Right cardiac atrium (tissue), 5 donors: Measurements from ENCODE around the gene KAT5. TPM values are rescaled to one million over a fixed set of nuclear protein-coding genes. Genes with fewer than 3 reads are reported as not detected.
"Not testable (repeated sequence)": the region's sequence is repeated elsewhere in the genome, so short reads cannot be mapped to it uniquely, and the experiment has no call there.

Experiments
- ATAC-seq, 2 donors: fragments of 200-7000 bp; cut with Tn5 transposase; one replicate each; pipeline versions ENCODE4 v1.8.0 to v1.9.1; 2020; ENCODE audit warnings: moderate library complexity in 2 of 2, mild to moderate bottlenecking in 1 of 2
- DNase-seq, 3 donors: peaks; one replicate each; pipeline ENCODE4 v3.0.0-alpha.2; 2020
- H3K27ac ChIP-seq: one replicate; pipeline ENCODE4 v1.5.1; 2013; ENCODE audit warnings: mild to moderate bottlenecking, low read length, control low read depth, moderate library complexity
- H3K27me3 ChIP-seq: one replicate; pipeline ENCODE4 v1.6.1; 2013; ENCODE audit not compliant: control insufficient read depth, insufficient read depth
- H3K4me1 ChIP-seq: one replicate; pipeline ENCODE4 v1.6.1; 2013; ENCODE audit warnings: low read length; ENCODE audit not compliant: control insufficient read depth, insufficient read depth
- H3K4me3 ChIP-seq: one replicate; pipeline ENCODE4 v1.5.1; 2013; ENCODE audit warnings: low read length, control low read depth
- H3K9me3 ChIP-seq: one replicate; pipeline ENCODE4 v1.6.1; 2013; ENCODE audit warnings: low read length; ENCODE audit not compliant: control insufficient read depth
- whole genome bisulfite sequencing: extraction: QIAGEN DNeasy Blood & Tissue Kit; methylation state at CpG from one replicate; pipeline ENCODE4 v1.1.7; 2013; 5-methylcytosine and 5-hydroxymethylcytosine counted together
- intact Hi-C, 4 donors: fragments of 100-400 bp; cut with DNase I; formaldehyde crosslinking; loops; one replicate each; pipeline versions ENCODE4 v1.11.0 to v1.14.0; 2022 to 2023
- long read RNA-seq, 4 donors: library from polyadenylated mRNA; unstranded; transcript quantifications; one replicate each; pipeline ENCODE4 v2.0.0, GENCODE V29; 2020 to 2021
- polyA plus RNA-seq: library from polyadenylated mRNA; stranded (reverse); fragments of 200-250 nt; gene quantifications from one replicate; pipeline ENCODE4 v1.2.3, GENCODE V29; 2013
- total RNA-seq, 4 donors: library from RNA; stranded (reverse); fragmentation: NEBNext Ultra II Directional; extraction: Animal tissue kit (Norgen Biotek cat#: 25700); gene quantifications; one replicate each; pipeline ENCODE4 v1.2.1, GENCODE V29; 2021
- donor health status: healthy with polysubstance abuse.
- donor health status: DM: no; HTN: yes; CAD: no.
- donor health status: DM: no; HTN: no; CAD: no.
- donor health status: DM: no; HTN: yes; CAD: no; lungs with severe emphysema.
- donor health status: DM: yes; HTN: yes; CAD: no.

The KAT5 gene
- total RNA-seq (10 to 100 TPM; 49.0 to 57.2 (median 54.0) TPM), polyA plus RNA-seq (49.1 TPM)
- long read RNA-seq, donor 1, transcript KAT5-208 (12 exons, 1,697 nt): minor isoform, 23 of 129 reads
- long read RNA-seq, donor 1, transcript KAT5-201 (13 exons, 2,296 nt): minor isoform, 9 of 129 reads
- long read RNA-seq, donor 1, transcript KAT5-203 (14 exons, 2,237 nt): minor isoform, 29 of 129 reads
- long read RNA-seq, donor 1, transcript KAT5-202 (13 exons, 2,059 nt): major isoform, 31 of 129 reads
- long read RNA-seq, donor 1, partial matches to known transcripts: 19 of 129 reads
- long read RNA-seq, donor 1, other reads (novel, unspliced or antisense): 17 of 129 reads
- long read RNA-seq, donor 2, transcript KAT5-202 (13 exons, 2,059 nt): minor isoform, 8 of 29 reads
- long read RNA-seq, donor 2, transcript KAT5-208 (12 exons, 1,697 nt): minor isoform, 5 of 29 reads
- long read RNA-seq, donor 2, transcript KAT5-203 (14 exons, 2,237 nt): major isoform, 9 of 29 reads
- long read RNA-seq, donor 2, partial matches to known transcripts: 2 of 29 reads
- long read RNA-seq, donor 2, other reads (novel, unspliced or antisense): 2 of 29 reads
- long read RNA-seq, donor 3, transcript KAT5-203 (14 exons, 2,237 nt): minor isoform, 41 of 247 reads
- long read RNA-seq, donor 3, transcript KAT5-202 (13 exons, 2,059 nt): major isoform, 81 of 247 reads
- long read RNA-seq, donor 3, transcript KAT5-208 (12 exons, 1,697 nt): minor isoform, 47 of 247 reads
- long read RNA-seq, donor 3, transcript KAT5-201 (13 exons, 2,296 nt): minor isoform, 15 of 247 reads
- long read RNA-seq, donor 3, partial matches to known transcripts: 36 of 247 reads
- long read RNA-seq, donor 3, other reads (novel, unspliced or antisense): 21 of 247 reads
- long read RNA-seq, donor 4, transcript KAT5-208 (12 exons, 1,697 nt): minor isoform, 11 of 48 reads
- long read RNA-seq, donor 4, transcript KAT5-201 (13 exons, 2,296 nt): minor isoform, 6 of 48 reads
- long read RNA-seq, donor 4, transcript KAT5-202 (13 exons, 2,059 nt): major isoform, 12 of 48 reads
- long read RNA-seq, donor 4, transcript KAT5-203 (14 exons, 2,237 nt): minor isoform, 11 of 48 reads
- long read RNA-seq, donor 4, partial matches to known transcripts: 5 of 48 reads
- long read RNA-seq, donor 4, other reads (novel, unspliced or antisense): 3 of 48 reads

DNA sequence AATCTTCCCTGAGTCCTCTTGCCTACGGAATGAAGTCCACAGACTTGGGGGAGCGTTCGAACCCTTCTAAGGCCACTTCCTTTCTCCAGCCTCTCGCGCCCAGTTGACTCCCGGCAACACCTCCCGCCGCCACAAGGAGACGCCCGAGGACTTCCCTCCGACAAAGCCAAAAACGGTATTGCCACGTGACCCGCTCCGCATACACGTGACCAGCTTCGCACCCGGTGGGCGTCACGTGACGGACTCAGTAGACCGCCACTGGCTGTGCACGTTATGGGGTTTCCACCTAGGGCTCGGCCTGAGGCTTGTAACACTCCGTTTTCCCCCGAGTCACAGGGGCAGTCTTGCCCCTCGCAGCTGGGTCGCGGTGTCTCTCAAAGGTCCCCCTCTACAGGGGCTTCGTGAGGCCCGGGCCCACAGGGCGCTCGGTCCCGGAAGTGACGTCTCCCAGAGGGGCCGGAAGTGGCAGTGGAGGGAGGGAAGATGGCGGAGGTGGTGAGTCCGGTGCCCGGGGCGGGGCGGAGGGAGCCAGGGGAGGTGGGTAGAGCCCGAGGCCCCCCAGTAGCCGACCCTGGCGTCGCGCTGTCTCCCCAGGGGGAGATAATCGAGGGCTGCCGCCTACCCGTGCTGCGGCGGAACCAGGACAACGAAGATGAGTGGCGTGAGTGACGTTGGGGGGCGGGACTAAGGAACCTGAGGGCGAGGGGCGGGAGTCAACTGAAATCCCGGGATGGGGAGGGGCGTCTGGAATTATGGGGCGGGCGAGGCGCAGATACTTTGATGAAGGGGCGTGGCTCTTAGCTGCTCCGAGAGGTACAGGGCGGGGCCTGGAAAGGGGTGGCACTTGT lies at the start of gene KAT5:
Gene KAT5, plus strand, starts transcription at position 468 of the 848 bp plus-strand sequence. Its CDS starts 16 bp downstream, at position 484.
- ATAC-seq (peak; percentile 93), DNase-seq (peak; percentile 98 to 99 (median 99))
- peaks cover 4% of the 10 kb centered on the region for H3K4me1 ChIP-seq
- no peaks in the 10 kb centered on the region for H3K27me3 ChIP-seq
- H3K9me3 ChIP-seq: no peaks in the 10 kb centered on the region
- peak within 1 kb of the TSS; percentile 77 for H3K4me3 ChIP-seq
- H3K27ac ChIP-seq: peak within 1 kb of the TSS; percentile 96
- under 1% methylated on average over 65 of the region's 65 CpGs for WGBS
- intact Hi-C loops: loop anchor here in 3 of 4 donors (5.0 to 10.0 kb wide), 5 partner anchors 63 to 273 kb away; partner anchors contain the start of gene AP5B1 (in 1 of the 3)

DNA sequence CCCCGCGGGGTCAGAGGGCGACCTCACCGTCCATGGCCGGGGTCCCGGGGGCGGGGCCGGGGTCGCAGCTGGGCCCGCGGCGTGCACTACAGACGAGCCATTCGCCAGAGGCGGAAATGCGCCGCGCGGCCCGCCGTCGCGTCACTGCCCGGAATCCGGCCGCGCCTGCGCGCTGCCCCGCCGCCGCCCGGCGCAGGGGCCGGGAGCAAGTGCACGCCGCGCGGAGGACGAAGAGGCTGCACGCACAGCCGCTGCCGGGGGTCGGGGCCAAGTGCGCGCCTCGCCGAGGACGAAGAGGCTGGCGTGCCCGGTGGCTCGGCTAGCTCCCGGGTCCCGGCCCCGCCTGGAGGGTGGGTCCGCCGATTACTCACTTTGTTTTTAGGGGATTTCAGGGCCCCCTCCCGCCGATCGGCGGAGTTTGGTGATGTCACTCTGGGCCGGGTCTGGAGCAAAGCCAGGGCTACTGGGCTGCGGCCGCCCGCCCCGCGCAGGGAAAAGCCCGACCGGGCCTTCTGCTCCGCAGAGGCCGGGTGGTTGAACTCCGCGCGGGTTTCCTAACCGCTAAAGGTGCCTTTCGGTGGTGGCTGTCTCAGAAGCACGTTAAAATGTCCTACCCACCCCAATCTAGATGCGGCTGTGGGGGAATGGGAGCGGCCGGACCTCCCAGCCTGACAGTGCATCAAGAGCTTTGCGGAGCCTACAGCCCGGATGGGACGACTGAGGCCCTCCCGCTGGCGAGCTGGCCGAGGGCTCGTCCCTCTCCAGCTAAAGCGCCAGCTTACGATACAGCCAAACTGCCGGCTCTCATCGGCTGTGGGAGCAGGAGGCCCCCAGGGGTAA lies 49.0 kb upstream of the KAT5 start, which contains the start of gene RELA:
Gene RELA, minus strand, starts transcription at position 118 of the 840 bp plus-strand sequence. Its CDS starts 84 bp downstream, at position 34.
- peak; percentile 87 to 89 for ATAC-seq
- intact Hi-C loops: no loop called here
- Histone ChIP-seq H3K27me3 (no peaks in the 10 kb centered on the region), H3K4me3 (peak within 1 kb of the TSS; percentile 85), H3K4me1 (peaks cover 7% of the 10 kb centered on the region), H3K9me3 (no peaks in the 10 kb centered on the region), H3K27ac (peak within 1 kb of the TSS; percentile 97)
- WGBS: under 1% methylated on average over 91 of the region's 91 CpGs
- peak; percentile 96 to 98 (median 97) for DNase-seq

DNA sequence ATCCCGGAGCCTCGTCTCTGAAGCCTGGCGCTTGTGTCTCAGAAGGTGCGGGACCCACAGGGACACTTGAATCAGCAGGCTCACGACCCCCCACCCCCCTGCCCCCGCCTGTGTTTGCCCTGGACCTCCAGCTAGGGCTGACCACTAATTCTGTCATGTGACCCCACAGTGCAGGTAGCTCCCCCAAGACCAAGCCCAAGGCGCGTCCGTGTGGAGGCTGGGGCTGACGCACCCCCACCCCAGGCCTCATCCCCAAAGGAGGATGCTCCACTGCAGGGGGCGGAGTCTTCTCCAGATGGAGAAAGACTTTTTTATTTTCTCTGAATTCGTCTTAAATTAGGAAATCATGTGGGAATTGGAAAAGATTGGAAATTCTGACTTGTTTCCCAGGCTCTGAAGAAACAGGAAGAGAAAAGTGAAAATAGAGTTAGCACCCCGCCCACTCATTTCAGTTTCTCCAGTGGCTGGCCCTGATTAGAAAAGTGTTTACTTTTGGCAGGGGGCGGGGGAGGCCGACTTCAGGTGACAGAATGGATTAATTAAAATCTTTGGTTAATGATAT lies 48.3 kb upstream of the KAT5 start:
- peaks cover 7% of the 10 kb centered on the region for H3K4me1 ChIP-seq
- H3K4me3 ChIP-seq: peak overlapping the region; percentile 85
- peak overlapping the region; percentile 97 for H3K27ac ChIP-seq
- DNase-seq (peak; percentile 72 to 88 (median 87)), ATAC-seq (peak; percentile 70 to 74)
- WGBS: 3% methylated on average over 15 of the region's 15 CpGs
- H3K9me3 ChIP-seq: no peaks in the 10 kb centered on the region
- intact Hi-C loops: no loop called here
- no peaks in the 10 kb centered on the region for H3K27me3 ChIP-seq

DNA sequence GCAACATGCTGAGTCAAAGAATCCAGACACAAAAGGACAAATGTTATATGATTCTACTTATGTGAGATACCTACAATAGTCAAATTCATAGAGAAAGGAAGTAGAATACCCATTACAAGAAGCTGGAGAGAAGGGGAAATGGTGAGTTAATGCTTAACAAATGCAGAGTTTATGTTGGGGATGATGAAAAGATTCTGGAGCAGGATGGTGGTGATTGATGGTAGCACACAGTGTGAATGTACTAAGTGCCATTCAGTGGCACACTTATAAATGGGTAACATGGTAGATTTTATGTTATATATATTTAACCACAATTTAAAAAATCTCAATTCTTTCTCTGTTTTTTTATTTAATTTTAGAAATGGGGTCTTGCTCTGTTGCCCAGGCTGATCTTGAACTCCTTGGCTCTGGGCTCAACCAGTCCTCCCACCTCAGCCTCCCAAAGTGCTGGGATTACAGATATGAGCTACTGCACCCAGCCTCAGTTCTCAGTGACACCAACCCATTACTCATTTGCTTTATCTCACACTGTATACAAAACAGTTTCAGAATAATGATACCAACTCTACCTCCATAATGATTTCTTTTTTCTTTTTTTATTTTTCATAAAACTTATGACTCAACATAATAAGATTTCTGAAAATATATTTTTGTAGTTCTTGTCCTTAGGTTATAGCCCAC lies 39.7 kb upstream of the KAT5 start:
- no peak for DNase-seq
- Histone ChIP-seq H3K9me3 (no peaks in the 10 kb centered on the region), H3K27me3 (no peaks in the 10 kb centered on the region), H3K4me3 (no peak overlapping the region), H3K27ac (no peak overlapping the region), H3K4me1 (no peaks in the 10 kb centered on the region)
- intact Hi-C loops: no loop called here
- ATAC-seq: no peak

DNA sequence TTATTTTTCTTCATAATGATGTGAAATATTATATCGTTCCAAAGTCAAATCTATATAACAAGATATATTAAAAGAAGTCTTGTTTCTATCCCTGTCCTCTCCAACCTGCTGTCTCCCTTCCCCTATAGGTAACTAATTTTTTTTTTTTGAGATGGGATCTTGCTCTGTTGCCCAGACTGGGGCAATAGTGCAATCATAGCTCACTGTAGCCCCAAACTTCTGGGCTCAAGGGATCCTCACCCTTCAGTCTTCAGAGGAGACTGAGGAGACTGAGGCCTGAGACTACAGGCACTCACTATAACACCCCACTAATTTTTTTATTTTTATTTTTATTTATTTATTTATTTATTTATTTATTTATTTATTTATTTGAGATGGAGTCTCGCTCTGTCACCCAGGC lies 39.1 kb upstream of the KAT5 start:
- DNase-seq: no peak
- WGBS: 97% methylated on average over 2 of the region's 2 CpGs
- no peak for ATAC-seq
- Histone ChIP-seq H3K27ac (no peak overlapping the region), H3K9me3 (no peaks in the 10 kb centered on the region), H3K4me3 (no peak overlapping the region), H3K4me1 (no peaks in the 10 kb centered on the region), H3K27me3 (no peaks in the 10 kb centered on the region)
- intact Hi-C loops: no loop called here

DNA sequence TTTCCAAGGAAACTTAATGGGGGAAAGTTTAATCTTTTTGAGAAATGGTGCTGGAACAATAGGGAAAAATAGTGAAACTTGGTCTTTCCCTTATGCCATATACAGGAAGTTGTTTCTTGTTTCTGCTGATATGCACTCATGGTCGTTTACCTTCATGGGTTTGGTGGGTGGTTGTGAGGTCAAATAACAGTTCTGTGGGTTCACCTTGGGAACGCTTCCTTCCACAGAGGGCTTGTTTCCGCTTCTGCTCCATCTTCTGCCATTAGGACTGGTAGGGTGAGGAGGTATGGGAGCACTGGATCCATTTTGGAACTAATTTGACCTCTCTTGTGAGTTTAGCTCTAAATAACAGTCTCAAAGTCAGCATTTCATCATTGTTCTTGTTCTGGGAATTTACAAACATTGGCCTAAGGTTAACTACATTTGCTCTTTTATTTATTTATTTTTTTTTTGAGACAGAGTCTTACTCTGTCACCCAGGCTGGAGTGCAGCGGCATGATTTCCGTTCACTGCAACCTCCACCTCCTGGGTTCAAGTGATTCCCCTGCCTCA lies 31.8 kb upstream of the KAT5 start:
- ATAC-seq: no peak
- Histone ChIP-seq H3K27me3 (no peaks in the 10 kb centered on the region), H3K4me3 (no peak overlapping the region), H3K27ac (no peak overlapping the region), H3K4me1 (no peaks in the 10 kb centered on the region), H3K9me3 (no peaks in the 10 kb centered on the region)
- intact Hi-C loops: no loop called here
- 84% methylated on average over 5 of the region's 5 CpGs for WGBS
- no peak for DNase-seq

DNA sequence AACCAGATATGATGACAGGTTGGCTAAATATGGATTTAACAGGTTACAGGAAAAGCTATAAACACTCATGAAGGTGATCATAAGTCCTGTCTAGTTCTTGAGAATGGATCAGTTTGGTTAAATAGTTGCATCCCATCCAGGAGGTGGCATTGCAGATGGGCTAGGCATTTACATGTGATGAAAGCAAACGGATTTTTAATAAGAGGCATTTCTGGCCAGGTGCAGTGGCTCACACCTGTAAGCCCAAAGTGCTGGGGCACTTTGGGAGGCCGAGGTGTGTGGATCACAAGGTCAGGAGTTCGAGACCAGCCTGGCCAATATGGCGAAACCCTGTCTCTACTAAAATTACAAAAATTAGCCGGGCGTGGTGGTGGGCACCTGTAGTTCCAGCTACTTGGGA lies 28.6 kb upstream of the KAT5 start:
- H3K27me3 ChIP-seq, H3K4me3 ChIP-seq, H3K27ac ChIP-seq, H3K4me1 ChIP-seq, intact Hi-C loops, DNase-seq, H3K9me3 ChIP-seq, ATAC-seq: not testable (repeated sequence)
- WGBS: 84% methylated on average over 6 of the region's 6 CpGs

DNA sequence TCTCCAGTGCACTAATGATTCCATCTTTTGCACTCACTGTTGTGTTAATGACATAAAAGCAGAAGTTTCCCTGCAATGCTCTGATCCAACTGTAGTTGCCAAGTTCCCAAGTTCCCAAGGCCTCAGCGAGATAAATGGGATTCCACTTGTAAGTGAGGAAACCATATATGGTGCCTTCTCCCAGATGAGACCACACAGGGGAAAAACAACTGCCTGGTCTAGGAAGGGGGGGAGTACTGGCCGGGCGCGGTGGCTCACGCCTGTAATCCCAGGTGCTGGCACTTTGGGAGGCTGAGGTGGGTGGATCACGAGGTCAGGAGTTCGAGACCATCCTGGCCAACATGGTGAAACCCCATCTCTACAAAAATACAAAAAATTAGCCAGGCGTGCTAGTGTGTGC lies 26.1 kb upstream of the KAT5 start:
- H3K27me3 ChIP-seq: no peaks in the 10 kb centered on the region
- peak; percentile 61 to 86 for ATAC-seq
- DNase-seq: peak in 1 of 3 donors; percentile 62
- 60% methylated on average over 8 of the region's 8 CpGs for WGBS
- H3K27ac ChIP-seq: peak overlapping the region; percentile 35
- H3K4me1 ChIP-seq: no peaks in the 10 kb centered on the region
- no peaks in the 10 kb centered on the region for H3K9me3 ChIP-seq
- no peak overlapping the region for H3K4me3 ChIP-seq
- intact Hi-C loops: no loop called here

DNA sequence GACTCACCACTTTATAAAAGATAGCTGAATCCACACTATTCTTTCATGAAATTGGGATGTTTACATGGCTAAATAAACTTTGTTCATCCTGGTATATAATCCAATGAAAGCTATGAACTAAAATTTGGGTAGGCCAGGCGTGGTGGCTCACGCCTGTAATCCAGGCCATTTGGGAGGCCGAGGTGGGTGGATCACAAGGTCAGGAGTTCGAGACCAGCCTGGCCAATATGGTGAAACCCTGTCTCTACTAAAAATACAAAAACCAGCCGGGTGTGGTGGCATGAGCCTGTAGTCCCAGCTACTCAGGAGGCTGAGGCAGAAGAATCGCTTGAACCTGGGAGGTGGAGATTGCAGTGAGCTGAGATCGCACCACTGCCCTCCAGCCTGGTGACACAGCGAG lies 20.2 kb upstream of the KAT5 start:
- WGBS: 93% methylated on average over 8 of the region's 8 CpGs
- H3K4me1 ChIP-seq, H3K9me3 ChIP-seq, H3K27me3 ChIP-seq, intact Hi-C loops, ATAC-seq, H3K27ac ChIP-seq, DNase-seq, H3K4me3 ChIP-seq: not testable (repeated sequence)
